Body of pancreas (tissue), 4 donors: ENCODE measurements around the gene C1QTNF9.

Experiments
- POLR2A ChIP-seq, 3 donors: fragments of 450-650 bp; IDR thresholded peaks; one replicate each; pipeline ENCODE4 v1.6.1; 2016; ENCODE audit warnings: antibody characterized with exemption in 3 of 3, mild to moderate bottlenecking in 2 of 3
- TF ChIP-seq, protein P1 (sequence below), 7 experiments: fragments of 450-650 bp in 4 of 7; fragments of 200-600 bp in 3 of 7; sonication (generic) in 3 of 7; IDR thresholded peaks; one replicate each; pipeline ENCODE4 v1.5.1; 2016 to 2019; ENCODE audit warnings: antibody characterized with exemption in 7 of 7

GRCh38 chr13:24313439-24313838 lies 4.1 kb downstream of the C1QTNF9 start:
- TF ChIP-seq, protein P1, sequence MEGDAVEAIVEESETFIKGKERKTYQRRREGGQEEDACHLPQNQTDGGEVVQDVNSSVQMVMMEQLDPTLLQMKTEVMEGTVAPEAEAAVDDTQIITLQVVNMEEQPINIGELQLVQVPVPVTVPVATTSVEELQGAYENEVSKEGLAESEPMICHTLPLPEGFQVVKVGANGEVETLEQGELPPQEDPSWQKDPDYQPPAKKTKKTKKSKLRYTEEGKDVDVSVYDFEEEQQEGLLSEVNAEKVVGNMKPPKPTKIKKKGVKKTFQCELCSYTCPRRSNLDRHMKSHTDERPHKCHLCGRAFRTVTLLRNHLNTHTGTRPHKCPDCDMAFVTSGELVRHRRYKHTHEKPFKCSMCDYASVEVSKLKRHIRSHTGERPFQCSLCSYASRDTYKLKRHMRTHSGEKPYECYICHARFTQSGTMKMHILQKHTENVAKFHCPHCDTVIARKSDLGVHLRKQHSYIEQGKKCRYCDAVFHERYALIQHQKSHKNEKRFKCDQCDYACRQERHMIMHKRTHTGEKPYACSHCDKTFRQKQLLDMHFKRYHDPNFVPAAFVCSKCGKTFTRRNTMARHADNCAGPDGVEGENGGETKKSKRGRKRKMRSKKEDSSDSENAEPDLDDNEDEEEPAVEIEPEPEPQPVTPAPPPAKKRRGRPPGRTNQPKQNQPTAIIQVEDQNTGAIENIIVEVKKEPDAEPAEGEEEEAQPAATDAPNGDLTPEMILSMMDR (IDR thresholded peaks at IDR 0.05) = peak in 4 of 7 experiments; percentile 11 to 35 (median 22)
- no peak for TF ChIP-seq POLR2A (IDR thresholded peaks at IDR 0.05)
